Large intestine (tissue), 3 donors: Measurements from ENCODE around the gene COL20A1. TPM values are rescaled to one million over a fixed set of nuclear protein-coding genes. Genes with fewer than 3 reads are reported as not detected.

Source experiments
- DNase-seq, 2 donors: peaks; one replicate each; pipeline versions ENCODE4 v3.0.0 to v3.0.0-alpha.2; 2013
- H3K27ac ChIP-seq: one replicate; pipeline ENCODE4 v1.5.1; 2013; ENCODE audit warnings: low read length
- H3K27me3 ChIP-seq: 2 replicates; pipeline ENCODE4 v1.6.1; 2013; ENCODE audit warnings: low read length; ENCODE audit not compliant: control insufficient read depth, insufficient read depth
- H3K36me3 ChIP-seq: 2 replicates; pipeline ENCODE4 v1.6.1; 2013; ENCODE audit warnings: low read length; ENCODE audit not compliant: control insufficient read depth, insufficient read depth
- H3K4me1 ChIP-seq: one replicate; pipeline ENCODE4 v1.6.1; 2013; ENCODE audit warnings: low read length; ENCODE audit not compliant: control insufficient read depth, insufficient read depth
- H3K4me3 ChIP-seq: one replicate; pipeline ENCODE4 v1.5.1; 2013; ENCODE audit warnings: low read length
- H3K9me3 ChIP-seq: one replicate; pipeline ENCODE4 v1.6.1; 2013; ENCODE audit warnings: mild to moderate bottlenecking, low read depth, low read length, moderate library complexity; ENCODE audit not compliant: control insufficient read depth
- WGBS: methylation state at CpG from one replicate; pipeline ENCODE4 v1.1.5; 2013; ENCODE audit warnings: low lambda C conversion rate; ENCODE audit not compliant: insufficient coverage; 5-methylcytosine and 5-hydroxymethylcytosine counted together
- polyA plus RNA-seq: library from polyadenylated mRNA; unstranded; fragments of 120-200 nt; gene quantifications from one replicate; pipeline ENCODE4 v1.2.1, GENCODE V29; 2013

Gene COL20A1
- polyA plus RNA-seq, 1 donor: 7.2 TPM

GRCh38 chr20:63315731-63316491, 22.9 kb downstream of the COL20A1 start:
- no peaks in the 10 kb centered on the region for H3K9me3 ChIP-seq
- WGBS: no CpG with 5 or more reads among the region's 31 CpGs
- no peak overlapping the region for H3K4me3 ChIP-seq
- no peak overlapping the region for H3K27ac ChIP-seq
- no peaks in the 10 kb centered on the region for H3K36me3 ChIP-seq
- H3K4me1 ChIP-seq: peaks cover 2% of the 10 kb centered on the region
- no peak for DNase-seq
- H3K27me3 ChIP-seq: no peaks in the 10 kb centered on the region

- no peak for DNase-seq
- Histone ChIP-seq H3K4me1 (peaks cover 2% of the 10 kb centered on the region), H3K27ac (no peak overlapping the region), H3K27me3 (no peaks in the 10 kb centered on the region), H3K9me3 (no peaks in the 10 kb centered on the region), H3K4me3 (no peak overlapping the region), H3K36me3 (no peaks in the 10 kb centered on the region)
- WGBS: no CpG with 5 or more reads among the region's 14 CpGs
Measured at GRCh38 chr20:63316502-63316921, 23.5 kb downstream of the COL20A1 start.

GRCh38 chr20:63317061-63317460, 24.1 kb downstream of the COL20A1 start:
- H3K27me3 ChIP-seq: no peaks in the 10 kb centered on the region
- no peaks in the 10 kb centered on the region for H3K36me3 ChIP-seq
- no peaks in the 10 kb centered on the region for H3K9me3 ChIP-seq
- DNase-seq: no peak
- no peak overlapping the region for H3K4me3 ChIP-seq
- no peak overlapping the region for H3K27ac ChIP-seq
- peaks cover 2% of the 10 kb centered on the region for H3K4me1 ChIP-seq
- WGBS: no CpG with 5 or more reads among the region's 6 CpGs

GRCh38 chr20:63317601-63318291, 24.8 kb downstream of the COL20A1 start:
- H3K27ac ChIP-seq: no peak overlapping the region
- H3K4me1 ChIP-seq: peaks cover 2% of the 10 kb centered on the region
- H3K9me3 ChIP-seq: no peaks in the 10 kb centered on the region
- H3K4me3 ChIP-seq: no peak overlapping the region
- H3K27me3 ChIP-seq: peaks cover 6% of the 10 kb centered on the region
- no peak for DNase-seq
- no peaks in the 10 kb centered on the region for H3K36me3 ChIP-seq
- WGBS: no CpG with 5 or more reads among the region's 18 CpGs

GRCh38 chr20:63318391-63319163, 25.6 kb downstream of the COL20A1 start:
- WGBS: no CpG with 5 or more reads among the region's 24 CpGs
- Histone ChIP-seq H3K36me3 (no peaks in the 10 kb centered on the region), H3K27me3 (peaks cover 10% of the 10 kb centered on the region), H3K9me3 (no peaks in the 10 kb centered on the region), H3K4me3 (no peak overlapping the region), H3K27ac (no peak overlapping the region), H3K4me1 (peaks cover 2% of the 10 kb centered on the region)
- no peak for DNase-seq

GRCh38 chr20:63319164-63320040, 26.4 kb downstream of the COL20A1 start:
- Histone ChIP-seq H3K27ac (no peak overlapping the region), H3K27me3 (peaks cover 10% of the 10 kb centered on the region), H3K4me3 (no peak overlapping the region), H3K4me1 (peaks cover 2% of the 10 kb centered on the region), H3K9me3 (no peaks in the 10 kb centered on the region), H3K36me3 (no peaks in the 10 kb centered on the region)
- no peak for DNase-seq
- WGBS: no CpG with 5 or more reads among the region's 25 CpGs

GRCh38 chr20:63320041-63320511, 27.1 kb downstream of the COL20A1 start:
- no peak overlapping the region for H3K4me3 ChIP-seq
- H3K27ac ChIP-seq: no peak overlapping the region
- no peak for DNase-seq
- no CpG with 5 or more reads among the region's 23 CpGs for WGBS
- no peaks in the 10 kb centered on the region for H3K36me3 ChIP-seq
- H3K4me1 ChIP-seq: peaks cover 2% of the 10 kb centered on the region
- no peaks in the 10 kb centered on the region for H3K9me3 ChIP-seq
- peaks cover 10% of the 10 kb centered on the region for H3K27me3 ChIP-seq

GRCh38 chr20:63320616-63321147, 27.7 kb downstream of the COL20A1 start:
- peaks cover 10% of the 10 kb centered on the region for H3K27me3 ChIP-seq

GRCh38 chr20:63321148-63321831, 28.3 kb downstream of the COL20A1 start:
- Histone ChIP-seq H3K9me3 (no peaks in the 10 kb centered on the region), H3K27ac (no peak overlapping the region), H3K4me3 (no peak overlapping the region), H3K36me3 (no peaks in the 10 kb centered on the region), H3K27me3 (peaks cover 10% of the 10 kb centered on the region), H3K4me1 (peaks cover 2% of the 10 kb centered on the region)
- no CpG with 5 or more reads among the region's 20 CpGs for WGBS
- DNase-seq: no peak

More at GRCh38 chr20:63320616-63321147, 27.7 kb downstream of the COL20A1 start:
- WGBS: no CpG with 5 or more reads among the region's 10 CpGs
- DNase-seq: no peak
- Histone ChIP-seq H3K4me3 (no peak overlapping the region), H3K27ac (no peak overlapping the region), H3K9me3 (no peaks in the 10 kb centered on the region), H3K4me1 (peaks cover 2% of the 10 kb centered on the region), H3K36me3 (no peaks in the 10 kb centered on the region)
